GM12878 (cell line): ENCODE measurements around the gene TRPM1. TPM values are rescaled to one million over a fixed set of nuclear protein-coding genes. Genes with fewer than 3 reads are reported as not detected.

Source experiments
- ATAC-seq: fragments of 200-7000 bp; cut with Tn5 transposase; 3 replicates; pipeline ENCODE4 v1.9.1; 2020; ENCODE audit warnings: mild to moderate bottlenecking, moderate library complexity
- BruUV-seq: library from RNA; stranded (reverse); fragments of 400-500 nt; replicated peaks from 2 replicates; lab custom pipeline; 2021; lab: Mats Ljungman, UMichigan
- CTCF ChIA-PET: fragments of 300-600 bp; sonication (Branson Sonifier 250); formaldehyde crosslinking; extraction: SDS; loops from one replicate; lab custom pipeline; 2021; ENCODE audit warnings: inconsistent platforms; lab: Yijun Ruan, JAX
- POLR2A ChIA-PET: fragments of 350-600 bp; formaldehyde crosslinking; extraction: SDS; loops from one replicate; lab custom pipeline; 2021; ENCODE audit warnings: inconsistent platforms; lab: Charles Lee
- RAD21 ChIA-PET: fragments of 300-600 bp; sonication (Branson Sonifier 250); formaldehyde crosslinking; loops from one replicate; lab custom pipeline; 2023; ENCODE audit warnings: antibody characterized with exemption; ENCODE audit not compliant: unreplicated experiment; lab: Charles Lee
- SMC1A ChIA-PET: fragments of 300-600 bp; sonication (Branson Sonifier 250); formaldehyde crosslinking; loops from one replicate; lab custom pipeline; 2023; ENCODE audit not compliant: unreplicated experiment, uncharacterized antibody; lab: Charles Lee
- DNase-seq: peaks from one replicate; pipeline ENCODE4 v3.0.0-alpha.2; 2011; ENCODE audit warnings: low read depth, low spot score
- FAIRE-seq: peaks from 3 replicates; lab custom pipeline; 2011; peaks lifted over from hg19 to GRCh38; lab: Jason Lieb, UNC
- H2AFZ ChIP-seq: 2 replicates; pipeline ENCODE4 v1.6.0; 2011; ENCODE audit warnings: low read depth, low read length, control low read depth; ENCODE audit not compliant: control insufficient read depth
- H3K27ac ChIP-seq: 2 replicates; pipeline ENCODE4 v1.5.1; 2011; ENCODE audit warnings: control low read depth; ENCODE audit not compliant: control insufficient read depth, insufficient read depth
- H3K27me3 ChIP-seq, 2 experiments: replicated peaks in 1 of 2; 2 replicates each; pipeline versions ENCODE4 v1.6.0 to v1.6.1; 2011; ENCODE audit warnings: low read length in 1 of 2; ENCODE audit not compliant: control insufficient read depth in 2 of 2, insufficient read depth in 2 of 2
- H3K36me3 ChIP-seq, 2 experiments: 2 replicates each; pipeline ENCODE4 v1.5.1; 2011; ENCODE audit warnings: low read length in 1 of 2; ENCODE audit not compliant: control insufficient read depth in 2 of 2, insufficient read depth in 2 of 2
- H3K4me1 ChIP-seq: 2 replicates; pipeline ENCODE4 v1.6.1; 2011; ENCODE audit warnings: mild to moderate bottlenecking, low read length, moderate library complexity, mixed read lengths; ENCODE audit not compliant: control insufficient read depth, insufficient read depth
- H3K4me2 ChIP-seq: 2 replicates; pipeline ENCODE4 v1.6.0; 2011; ENCODE audit warnings: control low read depth; ENCODE audit not compliant: control insufficient read depth, insufficient read depth
- H3K4me3 ChIP-seq: fragments of 200-600 bp; sonication (generic); 2 replicates; pipeline ENCODE4 v1.5.1; 2016
- H3K79me2 ChIP-seq: 2 replicates; pipeline ENCODE4 v1.6.0; 2011; ENCODE audit warnings: low read length; ENCODE audit not compliant: control insufficient read depth, insufficient read depth
- H3K9ac ChIP-seq: 2 replicates; pipeline ENCODE4 v1.8.0; 2011; ENCODE audit warnings: low read length, control low read depth, mixed read lengths; ENCODE audit not compliant: control insufficient read depth, insufficient read depth
- H3K9me3 ChIP-seq: replicated peaks from 3 replicates; pipeline ENCODE4 v1.5.1; 2011; ENCODE audit warnings: mild to moderate bottlenecking, low read length; ENCODE audit not compliant: control insufficient read depth, insufficient read depth
- H4K20me1 ChIP-seq: 2 replicates; pipeline ENCODE4 v1.6.0; 2011; ENCODE audit not compliant: control insufficient read depth, insufficient read depth
- ATF3 ChIP-seq: IDR thresholded peaks from 2 replicates; pipeline ENCODE4 v1.6.1; 2011; ENCODE audit warnings: low read depth, mild to moderate bottlenecking, low read length, moderate library complexity, borderline replicate concordance; ENCODE audit errors: extremely low read depth
- CBX5 ChIP-seq: sonication (generic); IDR thresholded peaks from 2 replicates; pipeline ENCODE4 v1.6.1; 2016; ENCODE audit warnings: low read depth, moderate library complexity, mild to moderate bottlenecking, inconsistent platforms
- ETV6 ChIP-seq, 2 experiments: fragments of 450-650 bp in 1 of 2; IDR thresholded peaks in 1 of 2; conservative IDR thresholded peaks in 1 of 2; 2 replicates each; pipeline ENCODE4 v1.6.1; 2014; ENCODE audit warnings: antibody characterized with exemption in 1 of 2, borderline replicate concordance in 1 of 2, low read depth in 1 of 2, mild to moderate bottlenecking in 1 of 2, moderate library complexity in 1 of 2
- IRF5 ChIP-seq: fragments of 450-650 bp; IDR thresholded peaks from 2 replicates; pipeline ENCODE4 v1.6.1; 2017; ENCODE audit warnings: borderline replicate concordance
- JUNB ChIP-seq: IDR thresholded peaks from 2 replicates; pipeline ENCODE4 v1.6.1; 2016; ENCODE audit warnings: antibody characterized with exemption, mild to moderate bottlenecking
- KLF5 ChIP-seq: fragments of 450-650 bp; IDR thresholded peaks from 2 replicates; pipeline ENCODE4 v1.6.1; 2014; ENCODE audit warnings: mild to moderate bottlenecking; ENCODE audit not compliant: partially characterized antibody
- MLLT1 ChIP-seq: fragments of 450-650 bp; IDR thresholded peaks from 2 replicates; pipeline ENCODE4 v1.6.1; 2016; ENCODE audit warnings: mild to moderate bottlenecking
- MTA2 ChIP-seq: fragments of 450-650 bp; IDR thresholded peaks from 2 replicates; pipeline ENCODE4 v1.6.1; 2016; ENCODE audit warnings: low read depth, mild to moderate bottlenecking, moderate library complexity
- NR2C2 ChIP-seq: IDR thresholded peaks from 2 replicates; pipeline ENCODE4 v1.6.1; 2011; ENCODE audit warnings: borderline replicate concordance, low read depth; ENCODE audit not compliant: control insufficient read depth, insufficient read length
- POU2F2 ChIP-seq: IDR thresholded peaks from 3 replicates; pipeline ENCODE4 v1.6.1; 2011; ENCODE audit warnings: low read depth, mild to moderate bottlenecking, low read length, borderline replicate concordance
- PRDM15 ChIP-seq: fragments of 450-650 bp; formaldehyde crosslinking; IDR thresholded peaks from 2 replicates; pipeline ENCODE4 v1.4.0; 2020; ENCODE audit warnings: mild to moderate bottlenecking, moderate library complexity
- RFX5 ChIP-seq: IDR thresholded peaks from 2 replicates; pipeline ENCODE4 v1.6.1; 2011; ENCODE audit warnings: low read depth, low read length, improper control_type of control experiment
- STAT3 ChIP-seq: IDR thresholded peaks from 2 replicates; pipeline ENCODE4 v1.6.1; 2011; ENCODE audit warnings: low read depth, low read length, improper control_type of control experiment
- SUZ12 ChIP-seq: fragments of 200-600 bp; sonication (generic); IDR thresholded peaks from one replicate; pipeline ENCODE4 v1.6.1; 2018; ENCODE audit warnings: antibody characterized with exemption, mild to moderate bottlenecking; ENCODE audit not compliant: unreplicated experiment
- YBX1 ChIP-seq: fragments of 450-650 bp; IDR thresholded peaks from 2 replicates; pipeline ENCODE4 v1.6.1; 2016; ENCODE audit warnings: antibody characterized with exemption
- WGBS: methylation state at CpG from one replicate; pipeline ENCODE4 v1.1.6; 2016; ENCODE audit warnings: low lambda C conversion rate; ENCODE audit not compliant: insufficient replicate concordance, insufficient coverage; ENCODE audit errors: missing lambda C conversion rate; 5-methylcytosine and 5-hydroxymethylcytosine counted together
- in situ Hi-C: fragments of 300-500 bp; cut with MboI; formaldehyde crosslinking; loops from 9 replicates; pipeline ENCODE4 v1.14.3; 2018; ENCODE audit warnings: mixed read lengths
- intact Hi-C: fragments of 100-400 bp; cut with micrococcal nuclease; formaldehyde crosslinking; loops from one replicate; pipeline ENCODE4 v1.14.2; 2022; ENCODE audit not compliant: unreplicated experiment
- polyA plus RNA-seq, 11 experiments: library from polyadenylated mRNA; depleted of rRNA in 4 of 11; unstranded in 6 of 11; stranded (reverse) in 5 of 11; fragments of >200 nt; fragmentation: Nextera tagmentation in 4 of 11; fragmentation: Illumina TruSeq in 1 of 11; extraction: Ambion mirVana in 4 of 11; extraction: Trizol in 1 of 11; gene quantifications; 1 replicate in 1 of 11; 2 replicates in 10 of 11; pipeline versions ENCODE4 v1.2.1 to v1.2.3, GENCODE V29; 2011 to 2016; ENCODE audit warnings: inconsistent platforms in 2 of 11, missing spikeins in 2 of 11, low read depth in 1 of 11
- total RNA-seq, 4 experiments: library from RNA; depleted of rRNA in 3 of 4; stranded (reverse); fragments of >200 nt in 3 of 4; fragmentation: Illumina TruSeq in 1 of 4; extraction: Trizol in 1 of 4; gene quantifications; 2 replicates each; pipeline versions ENCODE4 v1.2.1 to v1.2.3, GENCODE V29; 2013 to 2021

The TRPM1 gene
- total and polyA plus RNA-seq, 10 of the 15 experiments (the other 5 are each of a cell fraction or from before 2014, with no cell fraction given), result 0.01 to 0.10 (median 0.05) TPM; not detected in 4

- TF ChIP-seq NR2C2 (no peak), MLLT1 (no peak), POU2F2 (no peak), JUNB (no peak)
- TF ChIP-seq, all 136 proteins: peak for 0
These were observed 10.8 kb downstream of the TRPM1 start (continued) for GRCh38 chr15:31090766-31091165.

GRCh38 chr15:31089368-31090047, 12.0 kb downstream of the TRPM1 start:
- ChIA-PET CTCF (interaction anchor here (0.6 to 1.6 kb wide), 2 partner anchors 39 to 353 kb away, joined by 3 to 5 read pairs; no protein-coding TSS in a partner anchor), RAD21 (no interaction called here)
- FAIRE-seq, result no peak
- no peak for TF ChIP-seq ATF3
- TF ChIP-seq CBX5, result no peak
- TF ChIP-seq IRF5, result no peak
- TF ChIP-seq MTA2, result no peak
- TF ChIP-seq ETV6 (conservative IDR thresholded peaks at IDR 0.05 in 1 of 2, IDR thresholded peaks at IDR 0.05 in 1 of 2; ENCODE audit: borderline replicate concordance in 1 of 2, low read depth in 1 of 2), result no peak
- TF ChIP-seq PRDM15, result no peak
- no peak for TF ChIP-seq STAT3
- TF ChIP-seq YBX1, result no peak
- TF ChIP-seq SUZ12, result no peak
- TF ChIP-seq KLF5, result no peak
- TF ChIP-seq RFX5, result no peak

More at GRCh38 chr15:31089368-31090047, 12.0 kb downstream of the TRPM1 start:
- Histone ChIP-seq H3K4me1 (no peaks in the 10 kb centered on the region), H3K4me3 (no peak overlapping the region), H3K4me2 (no peak overlapping the region), H4K20me1 (no peaks in the 10 kb centered on the region), H3K27me3 (no peaks in the 10 kb centered on the region), H3K79me2 (no peaks in the 10 kb centered on the region), H3K9me3 (no peaks in the 10 kb centered on the region; the same call in 2 of the 3 replicates), H2AFZ (no peak overlapping the region), H3K9ac (no peak overlapping the region), H3K36me3 (no peaks in the 10 kb centered on the region), H3K27ac (no peak overlapping the region)
- in situ Hi-C loops, result no loop called here
- ATAC-seq, result no peak
- no TSS peak for BruUV-seq
- SMC1A ChIA-PET, result no interaction called here
- intact Hi-C loops, result no loop called here
- no peak for DNase-seq
- POLR2A ChIA-PET, result no interaction called here
- WGBS, result 66% methylated on average over 18 of the region's 18 CpGs
